ENCODE data around the gene FBXO45.
"Not testable (repeated sequence)": the region's sequence is repeated elsewhere in the genome, so short reads cannot be mapped to it uniquely, and the experiment has no call there.

Gene FBXO45, protein sequence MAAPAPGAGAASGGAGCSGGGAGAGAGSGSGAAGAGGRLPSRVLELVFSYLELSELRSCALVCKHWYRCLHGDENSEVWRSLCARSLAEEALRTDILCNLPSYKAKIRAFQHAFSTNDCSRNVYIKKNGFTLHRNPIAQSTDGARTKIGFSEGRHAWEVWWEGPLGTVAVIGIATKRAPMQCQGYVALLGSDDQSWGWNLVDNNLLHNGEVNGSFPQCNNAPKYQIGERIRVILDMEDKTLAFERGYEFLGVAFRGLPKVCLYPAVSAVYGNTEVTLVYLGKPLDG

DNA sequence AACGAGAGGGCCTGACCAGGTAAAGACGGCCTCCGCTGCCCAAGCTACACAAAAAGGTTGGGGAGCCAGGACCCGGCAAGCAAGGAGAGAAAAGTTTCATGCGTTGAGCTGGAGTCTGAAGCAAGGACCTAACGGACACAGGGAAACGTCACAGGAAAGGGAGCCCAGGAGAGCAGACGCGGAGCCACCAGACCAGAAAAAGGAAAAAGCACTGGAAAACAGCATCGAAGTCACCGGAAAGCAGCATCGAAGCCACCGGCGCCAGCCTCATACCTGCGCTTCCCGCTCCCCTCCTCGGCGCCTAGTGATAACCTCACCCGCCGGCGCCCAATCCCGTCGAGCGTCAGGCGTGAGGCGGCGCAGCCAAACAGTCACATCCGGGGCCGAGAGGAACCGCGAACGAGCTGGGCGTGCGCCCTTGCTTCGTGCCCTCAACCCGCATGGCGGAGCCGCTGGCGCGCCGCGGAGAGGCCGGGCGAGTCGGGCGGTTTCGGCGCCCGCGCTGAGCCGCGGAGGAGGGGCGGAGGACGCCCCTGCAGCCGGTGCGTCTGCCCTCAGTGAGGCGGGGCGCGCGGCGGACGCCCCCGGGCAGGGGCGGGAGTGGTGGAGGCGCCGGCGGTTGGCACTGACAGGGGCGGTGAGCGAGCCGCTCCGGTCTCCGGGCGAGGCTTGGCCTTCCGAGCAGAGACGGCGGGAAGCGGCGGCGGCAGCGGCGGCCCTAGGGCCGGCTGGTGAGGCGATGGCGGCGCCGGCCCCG is at the start of gene FBXO45, which contains the start of gene WDR53:
FBXO45 (plus strand) TSS at position 415 of the 757 bp plus-strand sequence; CDS start at position 740, 325 bp downstream.
WDR53 (minus strand) TSS at position 309 of the 757 bp plus-strand sequence. CDS start 7,079 bp downstream, outside the sequence.
- peak within 1 kb of the TSS; percentile 88 to 100 for H3K4me3 ChIP-seq (ENCODE audit: low read depth in 1 of 2, low read length in 2 of 2)
- H3K9me3 ChIP-seq (ENCODE audit: control insufficient read depth in 1 of 2, low read length in 2 of 2), result no peaks in the 10 kb centered on the region

GRCh38 chr3:196518966-196519717 is 49.3 kb upstream of the FBXO45 start:
- Histone ChIP-seq H3K27ac (ENCODE audit: low read length) (no peak overlapping the region), H3K4me3 (ENCODE audit: low read depth in 1 of 2, low read length in 2 of 2) (peak overlapping the region in 1 of 2 donors; percentile 20), H3K9me3 (ENCODE audit: control insufficient read depth in 1 of 2, low read length in 2 of 2) (peaks cover 16 to 28% of the 10 kb centered on the region in 2 donors), H3K36me3 (ENCODE audit: control insufficient read depth in 1 of 2, insufficient read depth in 2 of 2, low read length in 2 of 2) (no peaks in the 10 kb centered on the region), H3K27me3 (ENCODE audit: low read depth, low read length) (no peaks in the 10 kb centered on the region), H3K4me1 (ENCODE audit: control insufficient read depth in 1 of 2, insufficient read depth in 2 of 2, low read length in 2 of 2) (no peaks in the 10 kb centered on the region)

More for the DNA sequence above, at the start of gene FBXO45, which contains the start of gene WDR53:
- peak within 1 kb of the TSS; percentile 80 for H3K27ac ChIP-seq (ENCODE audit: low read length)
- H3K27me3 ChIP-seq (ENCODE audit: low read depth, low read length), result no peaks in the 10 kb centered on the region
- H3K4me1 ChIP-seq (ENCODE audit: control insufficient read depth in 1 of 2, insufficient read depth in 2 of 2, low read length in 2 of 2), result peaks cover 6 to 24% of the 10 kb centered on the region in 2 donors
- H3K36me3 ChIP-seq (ENCODE audit: control insufficient read depth in 1 of 2, insufficient read depth in 2 of 2, low read length in 2 of 2), result no peaks in the 10 kb centered on the region

- Histone ChIP-seq H3K27me3 (ENCODE audit: low read depth, low read length) (no peaks in the 10 kb centered on the region), H3K27ac (ENCODE audit: low read length) (no peak overlapping the region), H3K4me3 (ENCODE audit: low read depth in 1 of 2, low read length in 2 of 2) (peak overlapping the region in 1 of 2 donors; percentile 20), H3K36me3 (ENCODE audit: control insufficient read depth in 1 of 2, insufficient read depth in 2 of 2, low read length in 2 of 2) (no peaks in the 10 kb centered on the region), H3K4me1 (ENCODE audit: control insufficient read depth in 1 of 2, insufficient read depth in 2 of 2, low read length in 2 of 2) (no peaks in the 10 kb centered on the region), H3K9me3 (ENCODE audit: control insufficient read depth in 1 of 2, low read length in 2 of 2) (peaks cover 16 to 28% of the 10 kb centered on the region in 2 donors)
Observed at GRCh38 chr3:196519718-196520082, 48.8 kb upstream of the FBXO45 start.

DNA sequence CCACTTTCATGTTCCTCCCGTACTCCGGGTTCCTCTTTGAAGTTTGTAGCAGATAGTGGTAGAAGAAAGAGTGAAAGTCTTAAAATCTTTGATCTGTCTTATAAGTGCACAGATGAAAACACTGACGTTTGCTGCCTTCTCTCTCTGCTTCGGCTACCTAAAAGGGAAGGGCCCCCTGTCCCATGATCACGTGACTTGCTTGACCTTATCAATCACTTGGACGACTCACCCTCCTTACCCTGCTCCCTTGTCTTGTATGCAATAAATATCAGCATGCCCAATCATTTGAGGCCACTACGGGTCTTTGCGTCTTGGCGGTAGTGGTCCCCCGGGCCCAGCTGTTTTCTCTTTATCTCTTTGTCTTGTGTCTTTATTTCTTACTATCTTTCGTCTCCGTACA is 47.2 kb upstream of the FBXO45 start:
- H3K4me3 ChIP-seq (ENCODE audit: low read depth in 1 of 2, low read length in 2 of 2); H3K27me3 ChIP-seq (ENCODE audit: low read depth, low read length); H3K27ac ChIP-seq (ENCODE audit: low read length); H3K4me1 ChIP-seq (ENCODE audit: control insufficient read depth in 1 of 2, insufficient read depth in 2 of 2, low read length in 2 of 2); H3K36me3 ChIP-seq (ENCODE audit: control insufficient read depth in 1 of 2, insufficient read depth in 2 of 2, low read length in 2 of 2): not testable (repeated sequence)
- peaks cover 16 to 28% of the 10 kb centered on the region in 2 donors for H3K9me3 ChIP-seq (ENCODE audit: control insufficient read depth in 1 of 2, low read length in 2 of 2)

GRCh38 chr3:196523841-196524240 is 44.6 kb upstream of the FBXO45 start:
- Histone ChIP-seq H3K4me3 (ENCODE audit: low read depth in 1 of 2, low read length in 2 of 2) (no peak overlapping the region), H3K27ac (ENCODE audit: low read length) (no peak overlapping the region), H3K9me3 (ENCODE audit: control insufficient read depth in 1 of 2, low read length in 2 of 2) (peaks cover 14 to 19% of the 10 kb centered on the region in 2 donors), H3K27me3 (ENCODE audit: low read depth, low read length) (no peaks in the 10 kb centered on the region), H3K4me1 (ENCODE audit: control insufficient read depth in 1 of 2, insufficient read depth in 2 of 2, low read length in 2 of 2) (peaks cover 0 to 4% of the 10 kb centered on the region in 2 donors), H3K36me3 (ENCODE audit: control insufficient read depth in 1 of 2, insufficient read depth in 2 of 2, low read length in 2 of 2) (no peaks in the 10 kb centered on the region)

GRCh38 chr3:196524527-196524926 is 43.9 kb upstream of the FBXO45 start:
- Histone ChIP-seq H3K36me3 (ENCODE audit: control insufficient read depth in 1 of 2, insufficient read depth in 2 of 2, low read length in 2 of 2) (no peaks in the 10 kb centered on the region), H3K4me1 (ENCODE audit: control insufficient read depth in 1 of 2, insufficient read depth in 2 of 2, low read length in 2 of 2) (peaks cover 0 to 7% of the 10 kb centered on the region in 2 donors), H3K27ac (ENCODE audit: low read length) (no peak overlapping the region), H3K27me3 (ENCODE audit: low read depth, low read length) (no peaks in the 10 kb centered on the region), H3K9me3 (ENCODE audit: control insufficient read depth in 1 of 2, low read length in 2 of 2) (peaks cover 7 to 12% of the 10 kb centered on the region in 2 donors), H3K4me3 (ENCODE audit: low read depth in 1 of 2, low read length in 2 of 2) (no peak overlapping the region)

DNA sequence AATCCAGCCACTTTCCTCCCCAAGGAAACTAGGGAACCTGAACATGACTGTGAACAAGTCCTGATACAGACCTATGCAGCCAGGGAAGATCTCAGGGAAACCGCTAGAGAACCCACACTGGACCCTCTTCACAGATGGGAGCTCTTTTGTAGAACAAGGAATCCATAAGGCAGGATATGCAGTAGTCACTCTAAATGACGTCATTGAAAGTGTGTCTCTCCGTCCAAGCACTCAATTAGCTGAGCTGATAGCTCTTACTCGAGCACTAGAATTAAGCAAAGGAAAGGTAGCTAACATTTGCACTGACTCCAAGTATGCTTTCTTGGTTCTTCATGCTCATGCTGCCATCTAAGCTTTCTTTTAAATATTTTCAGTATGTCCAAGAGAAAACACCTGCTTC is 43.3 kb upstream of the FBXO45 start:
- Histone ChIP-seq H3K36me3 (ENCODE audit: control insufficient read depth in 1 of 2, insufficient read depth in 2 of 2, low read length in 2 of 2) (no peaks in the 10 kb centered on the region), H3K9me3 (ENCODE audit: control insufficient read depth in 1 of 2, low read length in 2 of 2) (peaks cover 1 to 6% of the 10 kb centered on the region in 2 donors), H3K27ac (ENCODE audit: low read length) (no peak overlapping the region), H3K4me1 (ENCODE audit: control insufficient read depth in 1 of 2, insufficient read depth in 2 of 2, low read length in 2 of 2) (peaks cover 0 to 7% of the 10 kb centered on the region in 2 donors), H3K27me3 (ENCODE audit: low read depth, low read length) (no peaks in the 10 kb centered on the region), H3K4me3 (ENCODE audit: low read depth in 1 of 2, low read length in 2 of 2) (no peak overlapping the region)

GRCh38 chr3:196528639-196529233 is 39.7 kb upstream of the FBXO45 start:
- H3K27ac ChIP-seq (ENCODE audit: low read length), result no peak overlapping the region
- peak overlapping the region; percentile 44 to 58 for H3K4me3 ChIP-seq (ENCODE audit: low read depth in 1 of 2, low read length in 2 of 2)
- no peaks in the 10 kb centered on the region for H3K36me3 ChIP-seq (ENCODE audit: control insufficient read depth in 1 of 2, insufficient read depth in 2 of 2, low read length in 2 of 2)
- no peaks in the 10 kb centered on the region for H3K9me3 ChIP-seq (ENCODE audit: control insufficient read depth in 1 of 2, low read length in 2 of 2)
- no peaks in the 10 kb centered on the region for H3K27me3 ChIP-seq (ENCODE audit: low read depth, low read length)
- peaks cover 0 to 7% of the 10 kb centered on the region in 2 donors for H3K4me1 ChIP-seq (ENCODE audit: control insufficient read depth in 1 of 2, insufficient read depth in 2 of 2, low read length in 2 of 2)

DNA sequence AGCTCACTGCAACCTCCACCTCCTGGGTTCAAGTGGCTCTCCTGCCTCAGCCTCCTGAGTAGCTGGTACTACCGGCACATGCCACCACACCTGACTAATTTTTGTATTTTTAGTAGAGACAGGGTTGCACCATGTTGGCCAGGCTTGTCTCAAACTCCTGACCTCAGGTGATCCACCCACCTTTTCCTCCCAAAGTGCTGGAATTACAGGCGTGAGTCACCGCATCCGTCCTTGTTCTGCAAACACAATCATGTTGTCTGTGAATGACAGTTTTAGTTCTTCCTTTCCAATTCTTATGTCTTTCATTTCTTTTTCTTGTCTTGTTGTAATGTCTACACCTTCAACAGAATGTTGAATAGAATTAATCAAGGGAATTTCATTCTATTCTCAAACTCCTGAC is 37.0 kb upstream of the FBXO45 start:
- no peak overlapping the region for H3K4me3 ChIP-seq (ENCODE audit: low read depth in 1 of 2, low read length in 2 of 2)
- no peaks in the 10 kb centered on the region for H3K9me3 ChIP-seq (ENCODE audit: control insufficient read depth in 1 of 2, low read length in 2 of 2)
- H3K36me3 ChIP-seq (ENCODE audit: control insufficient read depth in 1 of 2, insufficient read depth in 2 of 2, low read length in 2 of 2), result no peaks in the 10 kb centered on the region
- H3K27me3 ChIP-seq (ENCODE audit: low read depth, low read length), result no peaks in the 10 kb centered on the region
- H3K27ac ChIP-seq (ENCODE audit: low read length), result no peak overlapping the region
- H3K4me1 ChIP-seq (ENCODE audit: control insufficient read depth in 1 of 2, insufficient read depth in 2 of 2, low read length in 2 of 2), result peaks cover 0 to 7% of the 10 kb centered on the region in 2 donors

DNA sequence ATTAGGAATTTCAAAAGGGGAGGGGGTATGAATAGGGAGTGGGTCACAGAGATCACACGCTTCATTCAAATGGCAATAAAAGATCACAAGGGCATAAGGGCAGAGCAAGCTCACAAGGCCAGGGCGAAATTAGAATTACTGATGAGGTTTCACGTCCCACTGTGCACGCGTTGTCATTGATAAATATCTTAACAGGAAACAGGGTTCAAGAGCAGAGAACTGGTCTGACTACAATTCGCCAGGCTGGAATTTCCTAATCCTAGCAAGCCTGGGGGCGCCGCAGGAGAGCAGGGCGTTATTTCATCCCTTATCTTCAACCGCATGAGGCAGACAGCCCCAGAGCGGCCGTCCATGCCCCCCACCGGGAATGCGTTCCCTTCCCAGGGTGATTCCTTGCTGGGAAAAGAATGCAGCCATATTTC is 35.2 kb upstream of the FBXO45 start:
- no peaks in the 10 kb centered on the region for H3K27me3 ChIP-seq (ENCODE audit: low read depth, low read length)
- H3K27ac ChIP-seq (ENCODE audit: low read length), result no peak overlapping the region
- H3K36me3 ChIP-seq (ENCODE audit: control insufficient read depth in 1 of 2, insufficient read depth in 2 of 2, low read length in 2 of 2), result no peaks in the 10 kb centered on the region
- no peaks in the 10 kb centered on the region for H3K9me3 ChIP-seq (ENCODE audit: control insufficient read depth in 1 of 2, low read length in 2 of 2)
- peaks cover 0 to 7% of the 10 kb centered on the region in 2 donors for H3K4me1 ChIP-seq (ENCODE audit: control insufficient read depth in 1 of 2, insufficient read depth in 2 of 2, low read length in 2 of 2)
- no peak overlapping the region for H3K4me3 ChIP-seq (ENCODE audit: low read depth in 1 of 2, low read length in 2 of 2)
